Sigmoid colon (tissue), 4 donors: ENCODE data around the gene P2RX4.

Source experiments
- CTCF ChIP-seq, 4 experiments: fragments of 450-650 bp in 3 of 4; fragments of 200-600 bp in 1 of 4; IDR thresholded peaks; one replicate each; pipeline ENCODE4 v1.5.1; 2016 to 2019; ENCODE audit warnings: antibody characterized with exemption in 4 of 4, mild to moderate bottlenecking in 3 of 4, moderate library complexity in 2 of 4
- EP300 ChIP-seq, 4 donors: sonication (generic); formaldehyde crosslinking; IDR thresholded peaks; one replicate each; pipeline ENCODE4 v1.6.1; 2017; ENCODE audit warnings: antibody characterized with exemption in 4 of 4

GRCh38 chr12:121238604-121239350 is 28.8 kb downstream of the P2RX4 start:
- TF ChIP-seq CTCF (IDR thresholded peaks at IDR 0.05) (no peak), EP300 (IDR thresholded peaks at IDR 0.05) (no peak)
